Esophagus squamous epithelium (tissue), 4 donors: ENCODE data around the gene GLIS1.

Experiments
- CTCF ChIP-seq, 6 experiments: fragments of 450-650 bp in 4 of 6; fragments of 200-600 bp in 2 of 6; sonication (generic) in 2 of 6; IDR thresholded peaks; one replicate each; pipeline ENCODE4 v1.5.1; 2016 to 2019; ENCODE audit warnings: antibody characterized with exemption in 6 of 6, mild to moderate bottlenecking in 4 of 6, moderate library complexity in 4 of 6
- POLR2A ChIP-seq, 4 donors: fragments of 450-650 bp; IDR thresholded peaks; one replicate each; pipeline ENCODE4 v1.6.1; 2017; ENCODE audit warnings: antibody characterized with exemption in 4 of 4, mild to moderate bottlenecking in 4 of 4, moderate library complexity in 3 of 4

- TF ChIP-seq CTCF (IDR thresholded peaks at IDR 0.05) (no peak), POLR2A (IDR thresholded peaks at IDR 0.05) (no peak)
Observed at GRCh38 chr1:53584777-53585107, 154.2 kb downstream of the GLIS1 start.
